H1 (cell line): ENCODE data around the gene EPHA8.

Experiments
- SP4 ChIP-seq: IDR thresholded peaks from 2 replicates; pipeline ENCODE4 v1.6.1; 2012; ENCODE audit warnings: low read length, inconsistent platforms
- TAF1 ChIP-seq: IDR thresholded peaks from 2 replicates; pipeline ENCODE4 v1.6.1; 2011; ENCODE audit warnings: mild to moderate bottlenecking, low read depth, low read length
- TF ChIP-seq, protein P1 (sequence below), 3 experiments: IDR thresholded peaks; 1 replicate in 2 of 3; 2 replicates in 1 of 3; pipeline versions ENCODE4 v1.5.1 to v1.6.1; 2011; ENCODE audit warnings: low read length in 3 of 3, mild to moderate bottlenecking in 3 of 3, inconsistent platforms in 2 of 3, low read depth in 1 of 3, moderate library complexity in 1 of 3; ENCODE audit not compliant: insufficient read depth in 1 of 3; ENCODE audit errors: control extremely low read depth in 1 of 3

DNA sequence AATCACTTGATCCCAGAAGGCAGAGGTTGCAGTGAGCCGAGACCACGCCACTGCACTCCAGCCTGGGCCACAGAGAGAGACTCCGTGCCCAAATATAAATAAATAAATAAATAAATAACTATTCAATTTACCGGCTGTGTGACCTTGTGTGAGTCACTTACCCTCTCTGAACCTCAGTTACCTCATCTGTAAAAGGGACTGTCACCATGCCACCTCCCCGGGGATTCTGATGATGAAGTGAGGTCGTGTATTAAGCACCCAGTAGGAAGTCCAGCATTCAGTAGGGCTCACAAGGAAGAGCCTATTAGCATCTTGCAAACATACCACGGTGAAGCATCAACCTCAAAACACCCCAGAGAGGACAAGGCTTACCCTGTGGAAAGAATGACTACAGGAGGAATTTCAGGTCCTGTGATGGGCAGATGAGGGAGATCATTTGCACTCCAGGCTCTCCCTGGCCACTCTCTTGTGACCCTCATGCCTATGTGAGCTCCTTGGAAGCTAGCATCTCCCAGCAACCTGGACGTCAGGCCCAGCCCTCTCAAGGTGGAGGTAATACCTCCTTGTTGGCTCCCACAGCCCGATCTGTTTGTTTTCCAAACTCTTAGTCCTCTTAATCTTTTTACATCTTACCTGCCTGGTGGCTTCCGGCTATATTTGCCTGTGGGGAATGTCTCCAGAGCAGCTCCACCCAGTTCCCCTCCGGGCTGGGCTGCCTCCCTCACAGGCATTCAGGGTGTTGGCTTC is 65.6 kb downstream of the EPHA8 start:
- TF ChIP-seq, protein P1, sequence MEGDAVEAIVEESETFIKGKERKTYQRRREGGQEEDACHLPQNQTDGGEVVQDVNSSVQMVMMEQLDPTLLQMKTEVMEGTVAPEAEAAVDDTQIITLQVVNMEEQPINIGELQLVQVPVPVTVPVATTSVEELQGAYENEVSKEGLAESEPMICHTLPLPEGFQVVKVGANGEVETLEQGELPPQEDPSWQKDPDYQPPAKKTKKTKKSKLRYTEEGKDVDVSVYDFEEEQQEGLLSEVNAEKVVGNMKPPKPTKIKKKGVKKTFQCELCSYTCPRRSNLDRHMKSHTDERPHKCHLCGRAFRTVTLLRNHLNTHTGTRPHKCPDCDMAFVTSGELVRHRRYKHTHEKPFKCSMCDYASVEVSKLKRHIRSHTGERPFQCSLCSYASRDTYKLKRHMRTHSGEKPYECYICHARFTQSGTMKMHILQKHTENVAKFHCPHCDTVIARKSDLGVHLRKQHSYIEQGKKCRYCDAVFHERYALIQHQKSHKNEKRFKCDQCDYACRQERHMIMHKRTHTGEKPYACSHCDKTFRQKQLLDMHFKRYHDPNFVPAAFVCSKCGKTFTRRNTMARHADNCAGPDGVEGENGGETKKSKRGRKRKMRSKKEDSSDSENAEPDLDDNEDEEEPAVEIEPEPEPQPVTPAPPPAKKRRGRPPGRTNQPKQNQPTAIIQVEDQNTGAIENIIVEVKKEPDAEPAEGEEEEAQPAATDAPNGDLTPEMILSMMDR (IDR thresholded peaks at IDR 0.05; ENCODE audit: control extremely low read depth in 1 of 3, insufficient read depth in 1 of 3, low read depth in 1 of 3, low read length in 3 of 3), result no peak
- TF ChIP-seq SP4 (no peak), TAF1 (no peak)
